Stimulated activated effector memory CD8-positive, alpha-beta T cell treated with anti-CD3 and anti-CD28 coated beads, Interleukin-12 subunit alpha, Interleukin-12 subunit beta, amount 100 ng/mL, for 72 hours (primary cell): ENCODE measurements around the gene RPL22L1.
"Not testable (repeated sequence)": the region's sequence is repeated elsewhere in the genome, so short reads cannot be mapped to it uniquely, and the experiment has no call there.

ENCODE experiments used
- ATAC-seq: fragments of 150-1000 bp; cut with Tn5 transposase; 2 replicates; pipeline ENCODE4 v1.10.0; 2021
- DNase-seq, 2 donors: peaks; one replicate each; pipeline ENCODE4 v3.0.0; 2021 to 2022; ENCODE audit warnings: low spot score in 2 of 2
- H3K27ac Mint-ChIP-seq: one replicate; pipeline ENCODE4 v1.8.0; 2022; ENCODE audit warnings: mild to moderate bottlenecking, mixed read lengths
- H3K36me3 Mint-ChIP-seq: one replicate; pipeline ENCODE4 v1.8.0; 2022; ENCODE audit warnings: mild to moderate bottlenecking, mixed read lengths
- H3K4me1 Mint-ChIP-seq: one replicate; pipeline ENCODE4 v1.8.0; 2022; ENCODE audit warnings: mixed read lengths
- H3K4me3 Mint-ChIP-seq: one replicate; pipeline ENCODE4 v1.8.0; 2022; ENCODE audit warnings: mild to moderate bottlenecking, mixed read lengths
- H3K9me3 Mint-ChIP-seq: one replicate; pipeline ENCODE4 v1.8.0; 2022; ENCODE audit warnings: mixed read lengths

RPL22L1 gene

DNA sequence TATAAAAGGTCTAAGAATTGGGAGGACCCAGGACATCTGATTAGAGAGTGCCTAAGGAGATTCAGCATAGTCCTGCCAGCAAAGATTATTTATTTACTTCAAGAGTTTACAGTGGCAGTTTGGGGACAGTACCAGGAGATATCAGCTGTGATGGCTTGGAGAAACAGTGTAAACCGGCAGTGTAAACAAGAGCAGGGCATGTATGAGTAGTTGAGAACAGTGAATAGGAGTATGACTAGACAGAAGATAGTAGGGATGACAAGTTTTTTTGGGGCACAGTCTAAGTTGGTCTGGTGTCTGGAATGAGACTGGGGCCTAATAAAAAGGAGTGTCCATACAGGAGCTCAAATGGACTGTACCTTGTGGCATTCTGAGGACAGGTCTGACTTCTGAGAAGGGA, 51.7 kb downstream of the RPL22L1 start:
- not testable (repeated sequence) for DNase-seq, H3K36me3 Mint-ChIP-seq, H3K4me3 Mint-ChIP-seq, ATAC-seq, H3K27ac Mint-ChIP-seq, H3K4me1 Mint-ChIP-seq, H3K9me3 Mint-ChIP-seq

DNA sequence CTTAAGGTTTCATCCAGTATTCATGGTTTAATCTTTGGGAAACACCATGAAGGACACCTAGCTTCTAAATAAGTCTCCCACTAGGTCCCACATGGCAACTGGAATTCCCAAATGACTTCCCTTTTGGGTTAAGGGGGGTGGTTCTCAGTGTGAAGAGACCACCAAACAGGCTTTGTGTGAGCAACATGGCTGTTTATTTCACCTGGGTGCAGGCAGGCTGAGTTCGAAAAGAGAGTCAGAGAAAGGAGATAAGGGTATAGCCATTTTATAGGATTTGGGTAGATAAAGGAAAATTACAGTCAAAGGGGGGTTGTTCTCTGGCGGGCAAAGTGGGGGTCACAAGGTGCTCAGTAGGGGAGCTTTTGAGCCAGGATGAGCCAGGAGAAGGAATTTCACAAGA, 52.5 kb downstream of the RPL22L1 start:
- not testable (repeated sequence) for ATAC-seq, H3K4me1 Mint-ChIP-seq, H3K36me3 Mint-ChIP-seq, H3K9me3 Mint-ChIP-seq, H3K4me3 Mint-ChIP-seq, H3K27ac Mint-ChIP-seq, DNase-seq

DNA sequence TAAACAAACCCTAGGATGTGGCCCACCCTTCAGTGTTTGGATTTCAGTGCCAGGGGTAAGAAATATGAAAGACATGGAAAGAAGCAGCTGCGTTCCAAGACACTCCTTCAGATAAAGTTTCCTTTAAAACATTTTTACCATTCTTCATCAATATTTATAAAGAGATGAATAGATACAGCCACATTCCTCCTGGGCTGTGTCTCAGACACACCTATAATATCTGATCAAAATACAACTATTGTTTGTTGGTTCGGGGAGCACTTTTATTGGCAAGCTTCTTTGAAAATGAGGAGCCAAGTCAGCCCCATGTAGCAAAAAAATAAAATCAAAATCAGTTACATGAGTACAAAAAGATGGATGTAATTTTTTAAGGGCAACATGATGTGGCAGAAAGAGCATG, 53.2 kb downstream of the RPL22L1 start:
- Mint-ChIP-seq H3K4me1 (no peaks in the 10 kb centered on the region), H3K27ac (no peak overlapping the region), H3K4me3 (no peak overlapping the region), H3K9me3 (no peaks in the 10 kb centered on the region), H3K36me3 (no peaks in the 10 kb centered on the region)
- no peak for DNase-seq
- no peak for ATAC-seq

DNA sequence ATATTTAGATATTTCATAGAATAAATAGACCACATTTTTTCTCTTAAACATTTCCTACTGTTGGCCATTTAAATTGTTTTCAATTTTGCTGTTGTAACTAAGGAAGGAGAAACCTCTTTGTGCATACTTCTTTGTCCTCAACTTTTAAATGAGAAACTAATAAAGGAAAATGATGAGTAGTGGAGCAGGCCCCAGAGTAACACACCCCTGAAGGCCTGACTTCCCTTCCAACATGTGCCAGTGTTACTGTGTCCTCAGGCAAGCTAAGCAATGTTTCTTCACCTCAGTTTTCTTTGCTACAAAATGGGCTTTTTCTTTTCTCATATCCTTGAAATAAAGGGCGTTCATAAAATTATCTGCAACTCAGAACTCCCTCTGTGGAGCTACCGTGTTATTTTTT, 53.7 kb downstream of the RPL22L1 start:
- DNase-seq (no peak), ATAC-seq (no peak)
- Mint-ChIP-seq H3K4me3 (no peak overlapping the region), H3K36me3 (no peaks in the 10 kb centered on the region), H3K9me3 (no peaks in the 10 kb centered on the region), H3K27ac (no peak overlapping the region), H3K4me1 (no peaks in the 10 kb centered on the region)

GRCh38 chr3:170815936-170816335, 54.1 kb downstream of the RPL22L1 start:
- no peaks in the 10 kb centered on the region for H3K36me3 Mint-ChIP-seq
- no peaks in the 10 kb centered on the region for H3K9me3 Mint-ChIP-seq
- DNase-seq = no peak
- no peak for ATAC-seq
- no peak overlapping the region for H3K27ac Mint-ChIP-seq
- H3K4me1 Mint-ChIP-seq = no peaks in the 10 kb centered on the region
- no peak overlapping the region for H3K4me3 Mint-ChIP-seq

GRCh38 chr3:170815340-170815739, 54.7 kb downstream of the RPL22L1 start:
- H3K9me3 Mint-ChIP-seq = no peaks in the 10 kb centered on the region
- no peak overlapping the region for H3K4me3 Mint-ChIP-seq
- H3K27ac Mint-ChIP-seq = no peak overlapping the region
- H3K4me1 Mint-ChIP-seq = no peaks in the 10 kb centered on the region
- no peaks in the 10 kb centered on the region for H3K36me3 Mint-ChIP-seq
- DNase-seq (no peak), ATAC-seq (no peak)
